IPS-NIHi11 (cell line): ENCODE measurements around the gene SORCS3.

Experiments
- DNase-seq: peaks from one replicate; pipeline ENCODE4 v3.0.0; 2012; ENCODE audit warnings: mixed read lengths, low spot score

Gene SORCS3

DNA sequence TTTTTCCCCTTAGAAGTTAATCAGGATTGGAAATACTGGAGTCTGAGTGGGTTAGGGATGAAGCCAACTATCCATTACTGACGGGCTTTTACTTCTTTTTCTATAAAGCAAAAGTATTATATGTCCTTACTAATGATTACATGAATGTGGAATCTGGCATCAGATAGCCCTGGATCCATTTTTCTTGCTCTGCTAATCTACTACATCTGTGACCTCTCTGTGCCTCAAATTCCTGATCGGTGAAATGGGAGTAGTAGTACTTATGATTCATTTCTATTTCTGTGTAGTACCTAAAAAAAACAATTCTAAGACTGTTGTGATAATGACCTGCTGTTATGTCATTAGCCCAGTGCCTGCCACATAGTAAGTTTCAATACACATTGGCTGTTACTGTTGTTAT lies 621.6 kb downstream of the SORCS3 start:
- DNase-seq = no peak

DNA sequence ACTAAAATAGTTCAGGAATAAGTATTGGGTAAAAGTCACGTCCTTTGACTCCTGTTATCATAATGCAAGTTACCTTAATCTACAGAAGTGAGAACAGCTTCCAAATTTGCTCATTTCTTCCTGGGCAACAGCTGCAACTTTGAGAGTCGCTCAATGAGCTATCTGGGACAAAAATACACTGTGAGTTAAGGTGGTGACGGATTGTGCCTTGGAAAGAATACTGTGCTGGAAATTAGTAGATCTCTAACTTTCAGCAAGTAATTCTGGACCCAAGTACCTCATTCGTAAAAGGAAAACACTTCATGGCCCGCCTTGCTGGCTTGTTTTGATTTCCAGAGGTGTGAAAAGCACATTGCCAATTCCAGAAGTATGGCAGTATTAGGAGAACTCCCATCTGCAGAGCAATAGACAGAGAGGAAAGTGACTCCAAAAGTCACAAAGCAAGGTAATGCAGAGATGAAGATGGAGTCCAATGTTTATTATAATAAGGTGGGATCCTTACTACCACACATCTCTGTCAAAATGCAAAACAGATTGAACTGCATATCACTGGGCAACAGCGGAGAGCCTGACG lies 626.0 kb downstream of the SORCS3 start:
- DNase-seq = no peak

- no peak for DNase-seq
These were observed 627.9 kb downstream of the SORCS3 start for GRCh38 chr10:105268961-105269360.

GRCh38 chr10:105269689-105270088 lies 628.6 kb downstream of the SORCS3 start:
- DNase-seq = no peak

DNA sequence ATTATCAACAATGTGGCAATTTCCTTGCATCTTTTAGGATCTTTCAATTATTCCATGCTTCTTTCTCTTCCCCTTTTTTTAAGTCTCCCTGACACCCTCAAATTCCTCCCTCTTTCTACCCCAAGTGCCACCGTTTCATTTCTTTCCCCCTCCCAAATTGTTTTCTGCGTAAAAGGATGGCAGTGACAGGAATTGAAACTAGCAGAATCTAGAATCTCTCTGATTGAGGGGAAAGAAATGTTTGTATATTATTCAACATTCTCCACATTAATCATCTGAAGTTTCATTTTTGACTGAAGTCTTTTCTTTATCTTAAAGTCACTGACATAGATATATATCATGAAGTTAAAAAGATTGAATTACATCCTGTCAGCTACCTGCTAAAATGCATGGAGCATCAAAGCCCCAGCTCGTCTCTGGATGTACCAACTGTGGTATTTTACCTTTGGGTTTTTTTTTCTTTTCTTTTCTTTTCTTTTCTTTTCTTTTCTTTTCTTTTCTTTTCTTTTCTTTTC lies 633.5 kb downstream of the SORCS3 start:
- DNase-seq = no peak

DNA sequence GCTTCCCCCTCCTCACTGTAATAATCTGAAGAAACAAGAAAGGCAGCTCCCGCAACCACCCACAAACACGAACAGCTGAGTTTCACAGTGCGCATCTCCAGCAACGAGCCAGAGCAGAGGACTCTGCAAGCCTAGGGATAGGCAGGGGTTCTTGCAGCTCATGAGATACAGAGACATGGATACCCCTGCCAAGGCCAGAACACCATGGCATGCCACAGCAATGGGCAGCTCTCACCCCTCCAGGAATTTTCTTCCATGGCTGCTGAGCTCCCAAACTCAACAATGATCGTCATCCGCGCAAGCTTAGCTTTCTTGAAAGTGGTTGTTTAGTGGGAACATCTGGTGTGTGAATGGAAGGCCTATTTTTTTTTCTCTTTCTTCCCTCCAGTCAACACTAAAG lies 637.3 kb downstream of the SORCS3 start:
- DNase-seq = no peak

GRCh38 chr10:105279101-105279500 lies 638.0 kb downstream of the SORCS3 start:
- no peak for DNase-seq

DNA sequence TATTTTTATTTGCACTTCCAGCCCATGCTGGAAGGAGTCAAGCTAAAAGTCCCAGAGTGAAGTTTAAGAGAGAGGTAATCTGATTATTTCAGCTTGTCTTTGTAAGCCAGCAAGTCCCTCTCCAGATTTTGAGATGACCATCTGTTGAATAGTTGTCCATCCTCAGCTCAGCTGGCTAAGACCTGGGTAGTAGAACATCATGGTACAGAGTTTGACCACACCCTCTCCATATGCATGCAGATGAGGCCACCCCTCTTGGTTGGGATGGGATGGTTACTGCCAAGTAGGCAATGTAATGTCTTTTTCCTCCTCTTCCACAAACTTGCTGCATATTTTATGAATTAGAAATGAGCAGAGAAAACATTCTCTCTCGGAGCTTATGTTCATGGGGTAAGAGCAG lies 639.8 kb downstream of the SORCS3 start:
- DNase-seq = no peak

GRCh38 chr10:105284476-105285215 lies 643.6 kb downstream of the SORCS3 start:
- DNase-seq = no peak

DNA sequence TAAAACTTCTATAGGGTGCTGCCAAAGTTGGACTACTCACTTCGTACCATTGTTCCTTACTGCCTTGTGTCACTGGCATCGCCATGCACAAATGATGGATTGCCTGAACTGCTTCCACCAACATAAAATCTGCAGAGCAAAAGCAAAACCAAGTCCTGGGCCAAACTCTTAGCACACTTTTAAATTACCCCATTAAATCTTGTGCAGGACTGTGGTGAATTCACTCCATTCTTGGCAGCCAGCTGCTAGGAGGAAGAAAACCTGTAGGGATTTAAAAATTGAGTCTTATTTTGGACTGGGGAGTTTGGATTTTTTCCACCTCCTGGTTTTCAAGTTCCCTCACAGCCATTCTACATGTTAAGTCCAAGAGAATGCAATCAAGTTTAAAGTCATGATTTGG lies 646.9 kb downstream of the SORCS3 start:
- DNase-seq = no peak

DNA sequence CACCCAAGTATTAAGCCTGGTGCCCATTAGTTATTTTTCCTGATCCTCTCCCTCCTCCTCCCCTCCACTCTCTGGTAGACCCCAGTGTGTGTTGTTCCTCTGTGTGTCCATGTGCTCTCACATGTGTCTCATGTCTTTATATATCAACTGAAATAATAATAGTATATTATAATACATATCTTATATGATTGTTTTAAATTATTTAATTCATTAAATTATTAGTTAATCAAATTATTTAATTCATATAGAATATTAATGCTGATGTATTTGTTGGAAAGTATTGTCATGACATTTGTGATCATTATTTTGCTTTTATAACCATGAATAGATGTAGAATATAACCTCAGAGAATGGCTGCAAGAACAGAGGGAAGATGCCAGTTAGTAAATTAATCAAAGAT lies 647.5 kb downstream of the SORCS3 start:
- no peak for DNase-seq

- no peak for DNase-seq
These were observed 650.5 kb downstream of the SORCS3 start for GRCh38 chr10:105291571-105291970.

GRCh38 chr10:105292236-105292635 lies 651.1 kb downstream of the SORCS3 start:
- DNase-seq = no peak
